GM12872 (cell line): ENCODE measurements around the gene CRB2.

Source experiments
- CTCF ChIP-seq: IDR thresholded peaks from 3 replicates; pipeline ENCODE4 v1.5.1; 2011; ENCODE audit warnings: low read depth, mild to moderate bottlenecking, low read length, moderate library complexity; ENCODE audit not compliant: insufficient read depth

The CRB2 gene

GRCh38 chr9:123362856-123363255, 6.9 kb downstream of the CRB2 start:
- no peak for TF ChIP-seq CTCF

GRCh38 chr9:123364241-123364824, 8.3 kb downstream of the CRB2 start:
- TF ChIP-seq CTCF: no peak

GRCh38 chr9:123365287-123365880, 9.4 kb downstream of the CRB2 start:
- peak; percentile 55 for TF ChIP-seq CTCF

GRCh38 chr9:123365881-123366528, 10.0 kb downstream of the CRB2 start:
- no peak for TF ChIP-seq CTCF

GRCh38 chr9:123368023-123368422, 12.0 kb downstream of the CRB2 start:
- TF ChIP-seq CTCF: no peak

- no peak for TF ChIP-seq CTCF
Measured at GRCh38 chr9:123368536-123369153, 12.6 kb downstream of the CRB2 start.

- no peak for TF ChIP-seq CTCF
Measured at GRCh38 chr9:123369296-123369695, 13.3 kb downstream of the CRB2 start.
